ENCODE data around the gene ACTRT2. TPM values are rescaled to one million over a fixed set of nuclear protein-coding genes. Genes with fewer than 3 reads are reported as not detected.

Gene ACTRT2
- total RNA-seq, 1 donor, result not detected

DNA sequence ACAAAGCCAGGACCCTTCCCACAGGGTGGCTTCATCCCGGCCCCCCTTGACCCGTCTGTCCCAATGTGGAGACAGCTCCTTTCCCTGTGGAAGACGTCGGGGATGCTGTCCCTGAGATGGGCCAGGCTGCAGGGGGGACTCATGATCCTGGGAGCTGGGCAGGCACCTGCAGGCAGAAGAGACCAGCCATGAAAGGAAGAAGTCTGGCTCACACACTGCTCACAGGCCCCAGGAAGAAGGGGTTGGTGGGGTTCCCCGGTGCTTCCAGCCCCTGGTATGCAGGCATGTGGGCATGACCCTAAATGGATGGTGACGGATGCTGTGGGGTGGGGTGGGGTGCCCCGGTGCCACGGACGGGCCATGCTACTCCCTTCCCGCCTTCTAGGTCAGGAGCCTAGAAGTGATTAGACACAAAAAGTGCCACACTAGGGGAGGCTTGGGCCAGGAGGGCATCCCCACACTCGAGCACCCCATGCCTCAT is 8.3 kb downstream of the ACTRT2 start:
- TF ChIP-seq, protein P1, sequence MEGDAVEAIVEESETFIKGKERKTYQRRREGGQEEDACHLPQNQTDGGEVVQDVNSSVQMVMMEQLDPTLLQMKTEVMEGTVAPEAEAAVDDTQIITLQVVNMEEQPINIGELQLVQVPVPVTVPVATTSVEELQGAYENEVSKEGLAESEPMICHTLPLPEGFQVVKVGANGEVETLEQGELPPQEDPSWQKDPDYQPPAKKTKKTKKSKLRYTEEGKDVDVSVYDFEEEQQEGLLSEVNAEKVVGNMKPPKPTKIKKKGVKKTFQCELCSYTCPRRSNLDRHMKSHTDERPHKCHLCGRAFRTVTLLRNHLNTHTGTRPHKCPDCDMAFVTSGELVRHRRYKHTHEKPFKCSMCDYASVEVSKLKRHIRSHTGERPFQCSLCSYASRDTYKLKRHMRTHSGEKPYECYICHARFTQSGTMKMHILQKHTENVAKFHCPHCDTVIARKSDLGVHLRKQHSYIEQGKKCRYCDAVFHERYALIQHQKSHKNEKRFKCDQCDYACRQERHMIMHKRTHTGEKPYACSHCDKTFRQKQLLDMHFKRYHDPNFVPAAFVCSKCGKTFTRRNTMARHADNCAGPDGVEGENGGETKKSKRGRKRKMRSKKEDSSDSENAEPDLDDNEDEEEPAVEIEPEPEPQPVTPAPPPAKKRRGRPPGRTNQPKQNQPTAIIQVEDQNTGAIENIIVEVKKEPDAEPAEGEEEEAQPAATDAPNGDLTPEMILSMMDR (IDR thresholded peaks at IDR 0.05; ENCODE audit: insufficient read depth, low read length), result no peak
- no peak for DNase-seq (ENCODE audit: low read depth)

DNA sequence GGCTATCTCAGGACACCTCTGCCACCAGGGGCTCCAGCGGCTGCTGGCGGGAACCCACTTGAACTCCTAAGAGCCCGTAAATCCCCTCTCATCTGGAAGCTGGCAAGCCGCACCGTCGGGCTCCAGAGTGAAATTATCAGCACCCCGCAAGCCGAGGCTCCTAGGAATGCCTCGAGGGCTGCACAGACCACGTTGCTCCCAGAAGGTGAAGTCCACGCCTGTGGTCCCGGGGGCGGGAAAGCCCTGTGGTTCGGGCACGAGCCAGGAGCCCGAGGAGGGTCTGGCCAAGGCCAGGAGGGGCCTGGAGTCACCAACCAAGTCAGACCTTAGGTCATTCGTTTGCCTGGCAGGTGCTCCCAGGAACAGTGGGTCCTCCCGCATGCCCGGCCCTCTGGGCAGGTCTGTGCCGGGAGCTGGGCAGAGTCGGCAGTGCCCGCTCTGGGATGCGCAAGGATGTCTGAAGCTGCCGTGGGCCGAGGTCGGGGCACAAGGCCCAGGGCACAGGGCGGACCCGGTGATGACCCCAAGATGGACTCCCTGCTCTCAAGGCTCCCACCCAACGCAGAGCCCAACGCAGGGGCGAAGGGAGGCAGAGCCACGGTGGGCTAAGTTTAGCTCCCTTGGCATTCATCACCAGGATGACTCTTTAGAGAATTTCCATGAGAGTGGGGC is 8.9 kb downstream of the ACTRT2 start:
- no peak overlapping the region for H3K4me3 ChIP-seq (ENCODE audit: low read depth, low read length)
- TF ChIP-seq, protein P1 (IDR thresholded peaks at IDR 0.05; ENCODE audit: insufficient read depth, low read length), result no peak
- no peak for DNase-seq (ENCODE audit: low read depth)

More for the DNA sequence above, 8.3 kb downstream of the ACTRT2 start:
- H3K4me3 ChIP-seq (ENCODE audit: low read depth, low read length), result no peak overlapping the region

DNA sequence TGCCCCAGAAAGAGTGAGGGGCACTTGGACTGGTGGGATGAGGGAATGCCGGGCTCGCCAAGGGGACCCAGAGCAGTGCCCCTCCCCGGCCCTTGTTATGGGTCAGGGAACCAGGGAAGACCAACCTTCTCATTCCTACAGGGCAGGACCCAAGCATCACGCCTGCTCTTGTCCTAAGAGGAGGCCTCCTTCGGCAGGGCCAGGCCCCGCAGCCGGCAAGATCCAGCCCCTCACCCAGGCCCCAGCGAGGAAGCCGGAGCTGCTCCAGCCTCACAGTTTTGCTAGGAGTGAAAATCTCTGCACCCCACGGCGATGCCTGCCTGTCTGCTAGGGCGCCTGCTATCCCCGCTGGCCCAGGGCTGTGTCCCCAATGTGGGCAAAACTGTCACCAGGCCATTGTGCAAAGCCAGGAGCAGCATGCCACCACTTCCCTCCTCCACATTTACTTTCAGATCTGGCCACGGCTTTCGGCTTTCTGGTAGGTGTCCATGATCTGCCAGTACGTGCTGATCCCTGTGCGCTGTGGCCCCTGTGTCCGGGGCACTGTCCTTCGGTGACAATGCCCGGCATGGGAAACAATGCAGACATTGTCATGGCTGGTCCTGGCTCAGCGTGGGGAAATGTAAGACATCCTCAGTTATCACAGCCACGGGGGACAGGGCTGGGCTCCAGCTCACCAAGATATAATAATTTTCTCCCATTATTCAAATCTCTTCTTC is 9.6 kb downstream of the ACTRT2 start:
- TF ChIP-seq, protein P1 (IDR thresholded peaks at IDR 0.05; ENCODE audit: insufficient read depth, low read length), result no peak
- DNase-seq (ENCODE audit: low read depth), result no peak
- H3K4me3 ChIP-seq (ENCODE audit: low read depth, low read length), result no peak overlapping the region

DNA sequence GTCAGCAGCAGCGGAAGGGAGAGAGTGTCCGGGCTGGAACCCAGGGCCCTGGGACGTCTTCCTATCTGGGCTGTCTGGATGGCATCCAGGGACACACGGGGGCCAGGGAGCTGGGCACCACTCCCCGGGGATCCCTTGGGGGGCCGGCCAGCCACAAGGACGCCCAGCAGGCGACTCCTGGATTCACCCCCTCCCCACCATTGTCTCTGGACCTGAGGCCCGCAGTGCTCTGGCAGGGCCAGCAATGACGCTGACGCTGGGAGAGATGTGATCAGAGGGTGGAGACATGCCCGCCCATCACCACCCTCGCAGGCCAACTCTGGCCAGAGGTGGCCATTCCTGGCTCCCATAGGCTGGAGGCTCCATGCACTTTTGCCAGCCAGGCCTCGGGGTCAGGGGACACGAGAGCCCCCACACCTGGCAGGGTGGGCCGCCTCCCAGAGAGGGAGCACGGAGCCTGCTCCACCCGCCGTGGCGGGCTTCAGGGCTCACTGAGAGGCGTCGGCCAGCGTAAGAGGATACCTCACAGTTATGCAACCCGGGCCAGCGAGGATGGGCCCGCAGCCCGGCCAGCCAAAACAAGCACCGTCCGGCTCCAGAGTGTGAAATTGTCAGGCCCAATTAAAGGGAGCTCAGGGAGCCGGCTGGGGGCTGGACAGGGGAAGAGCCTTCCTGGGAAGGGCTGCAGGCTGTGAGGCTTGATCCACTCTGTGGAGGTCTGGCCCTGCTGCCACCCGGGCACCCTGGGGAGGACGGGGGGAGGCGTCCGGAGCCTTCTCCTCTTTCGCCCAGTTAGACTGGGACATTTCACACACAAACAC is 10.3 kb downstream of the ACTRT2 start:
- TF ChIP-seq, protein P1 (IDR thresholded peaks at IDR 0.05; ENCODE audit: insufficient read depth, low read length), result no peak
- DNase-seq (ENCODE audit: low read depth), result no peak
- H3K4me3 ChIP-seq (ENCODE audit: low read depth, low read length), result no peak overlapping the region

DNA sequence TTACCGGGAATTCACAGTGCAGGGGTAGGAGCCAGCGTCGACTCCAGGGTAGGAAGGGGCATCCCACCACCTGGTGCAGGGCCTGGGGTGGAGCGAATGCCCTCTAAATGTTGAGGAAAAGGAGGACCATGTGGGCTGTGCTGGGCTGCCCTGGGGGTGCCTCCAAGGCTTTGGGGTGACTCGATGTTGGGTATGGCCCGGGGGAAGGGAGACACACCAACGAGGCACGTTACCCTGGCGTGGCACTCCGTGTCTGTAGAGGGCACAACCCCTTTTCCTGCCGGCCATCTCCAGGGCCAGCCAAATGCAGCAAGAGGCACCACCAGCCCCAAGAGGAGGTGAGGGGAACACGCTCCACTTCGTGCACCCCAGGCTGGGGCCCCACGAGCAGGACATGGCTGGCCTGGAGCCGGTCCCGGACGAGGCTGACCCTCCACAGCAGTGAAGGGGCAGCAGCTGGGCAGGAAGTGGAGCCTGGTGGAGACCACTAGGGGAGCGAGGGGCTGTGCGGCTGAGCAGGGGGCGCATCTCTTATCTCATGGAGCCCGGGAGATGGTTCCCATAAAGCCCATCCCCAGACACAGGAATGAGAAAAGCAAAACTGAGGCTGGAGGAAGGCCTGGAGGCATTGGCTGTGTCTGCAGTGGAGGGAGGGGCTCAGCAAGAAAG is 11.2 kb downstream of the ACTRT2 start:
- no peak for DNase-seq (ENCODE audit: low read depth)
- no peak overlapping the region for H3K4me3 ChIP-seq (ENCODE audit: low read depth, low read length)
- TF ChIP-seq, protein P1 (IDR thresholded peaks at IDR 0.05; ENCODE audit: insufficient read depth, low read length), result no peak

All from fibroblast of the aortic adventitia (primary cell).